H1 (cell line): ENCODE results near the gene EFCAB8. TPM values are rescaled to one million over a fixed set of nuclear protein-coding genes. Genes with fewer than 3 reads are reported as not detected.

Experiments
- CTCF ChIA-PET: fragments of 300-600 bp; sonication (Branson Sonifier 250); formaldehyde crosslinking; loops from one replicate; lab custom pipeline; 2021; ENCODE audit not compliant: partially characterized antibody; lab: Charles Lee
- POLR2A ChIA-PET: fragments of 300-600 bp; sonication (Branson Sonifier 250); formaldehyde crosslinking; loops from one replicate; lab custom pipeline; 2021; ENCODE audit warnings: inconsistent platforms; ENCODE audit not compliant: partially characterized antibody; lab: Charles Lee
- DNase-seq, 2 experiments: peaks; one replicate each; pipeline versions ENCODE4 v3.0.0 to v3.0.0-alpha.2; 2010 to 2022; ENCODE audit warnings: low spot score in 2 of 2, low read depth in 1 of 2, mixed read lengths in 1 of 2
- FAIRE-seq: peaks from 2 replicates; lab custom pipeline; 2011; peaks lifted over from hg19 to GRCh38; lab: Jason Lieb, UNC
- H2AFZ ChIP-seq: 2 replicates; pipeline ENCODE4 v1.8.1; 2012; ENCODE audit warnings: low read length, inconsistent platforms
- H2AK5ac ChIP-seq: 2 replicates; pipeline ENCODE4 v1.6.1; 2013; ENCODE audit warnings: low read depth, low read length
- H2BK120ac ChIP-seq: replicated peaks from 2 replicates; pipeline ENCODE3; 2013; ENCODE audit warnings: low read depth, low read length, inconsistent platforms
- H2BK12ac ChIP-seq: 2 replicates; pipeline ENCODE4 v1.6.1; 2013; ENCODE audit warnings: low read depth, low read length
- H2BK15ac ChIP-seq: 2 replicates; pipeline ENCODE4 v1.6.1; 2013; ENCODE audit warnings: low read length
- H2BK20ac ChIP-seq: 2 replicates; pipeline ENCODE4 v1.6.1; 2013; ENCODE audit warnings: low read length
- H2BK5ac ChIP-seq: 2 replicates; pipeline ENCODE4 v1.6.1; 2013; ENCODE audit warnings: low read depth, low read length
- H3K14ac ChIP-seq: 2 replicates; pipeline ENCODE4 v1.6.1; 2013; ENCODE audit warnings: inconsistent platforms; ENCODE audit not compliant: insufficient read length
- H3K18ac ChIP-seq: 2 replicates; pipeline ENCODE4 v1.6.1; 2013; ENCODE audit warnings: low read length; ENCODE audit errors: extremely low read depth
- H3K23ac ChIP-seq: 2 replicates; pipeline ENCODE4 v1.6.1; 2013; ENCODE audit warnings: inconsistent platforms; ENCODE audit not compliant: insufficient read length
- H3K23me2 ChIP-seq: 2 replicates; pipeline ENCODE4 v1.6.1; 2013; ENCODE audit warnings: low read depth, low read length
- H3K27ac ChIP-seq: 2 replicates; pipeline ENCODE4 v1.6.1; 2011; ENCODE audit warnings: low read depth, low read length, inconsistent platforms
- H3K27me3 ChIP-seq, 4 experiments: replicated peaks in 1 of 4; 1 replicate in 1 of 4; 2 replicates in 3 of 4; pipeline versions ENCODE4 v1.6.1 to v1.8.1; 2011 to 2013; ENCODE audit warnings: low read length in 3 of 4, mild to moderate bottlenecking in 3 of 4, inconsistent platforms in 2 of 4, mixed read lengths in 2 of 4, moderate library complexity in 1 of 4; ENCODE audit not compliant: control insufficient read depth in 3 of 4, insufficient read depth in 3 of 4; ENCODE audit errors: extremely low read depth in 1 of 4
- H3K36me3 ChIP-seq, 4 experiments: 2 replicates each; pipeline versions ENCODE4 v1.6.1 to v1.8.1; 2011 to 2013; ENCODE audit warnings: mild to moderate bottlenecking in 4 of 4, low read length in 3 of 4, moderate library complexity in 2 of 4, control low read depth in 1 of 4, inconsistent platforms in 1 of 4; ENCODE audit not compliant: insufficient read depth in 4 of 4, control insufficient read depth in 2 of 4
- H3K4ac ChIP-seq: replicated peaks from 2 replicates; pipeline ENCODE3; 2013; ENCODE audit warnings: low read length, low read depth, mixed read lengths, inconsistent platforms; ENCODE audit not compliant: insufficient read length
- H3K4me1 ChIP-seq, 4 experiments: replicated peaks in 1 of 4; 1 replicate in 1 of 4; 2 replicates in 3 of 4; pipeline versions ENCODE4 v1.6.1 to v1.8.1; 2011 to 2013; ENCODE audit warnings: low read length in 3 of 4, inconsistent platforms in 2 of 4, mixed read lengths in 1 of 4; ENCODE audit not compliant: insufficient read depth in 4 of 4, control insufficient read depth in 3 of 4
- H3K4me2 ChIP-seq, 2 experiments: 2 replicates each; pipeline versions ENCODE4 v1.6.1 to v1.8.1; 2011 to 2013; ENCODE audit warnings: low read depth in 2 of 2, low read length in 2 of 2, control low read depth in 1 of 2, inconsistent platforms in 1 of 2, mild to moderate bottlenecking in 1 of 2; ENCODE audit not compliant: insufficient read depth in 1 of 2
- H3K4me3 ChIP-seq, 4 experiments: fragments of 200-600, 300-600 bp in 1 of 4; sonication (generic), shearing (Covaris generic), sonication (Bioruptor Twin) in 1 of 4; 2 replicates each; pipeline versions ENCODE4 v1.5.1 to v1.8.1; 2011 to 2016; ENCODE audit warnings: low read length in 4 of 4, low read depth in 3 of 4, control low read depth in 2 of 4, inconsistent platforms in 2 of 4, mild to moderate bottlenecking in 2 of 4, mixed read lengths in 1 of 4, moderate library complexity in 1 of 4; ENCODE audit not compliant: insufficient read depth in 2 of 4; ENCODE audit errors: extremely low read depth in 1 of 4
- H3K56ac ChIP-seq: replicated peaks from 2 replicates; pipeline ENCODE3; 2013; ENCODE audit warnings: low read depth, mild to moderate bottlenecking, mixed read lengths, low read length, inconsistent platforms; ENCODE audit not compliant: insufficient read length
- H3K79me1 ChIP-seq: 2 replicates; pipeline ENCODE4 v1.6.1; 2013; ENCODE audit warnings: low read depth, low read length, control low read depth
- H3K79me2 ChIP-seq, 2 experiments: 2 replicates each; pipeline versions ENCODE4 v1.6.1 to v1.8.1; 2012 to 2013; ENCODE audit warnings: low read length in 2 of 2, mild to moderate bottlenecking in 2 of 2, inconsistent platforms in 1 of 2; ENCODE audit not compliant: insufficient read depth in 2 of 2, control insufficient read depth in 1 of 2
- H3K9ac ChIP-seq, 4 experiments: replicated peaks in 1 of 4; 1 replicate in 1 of 4; 2 replicates in 3 of 4; pipeline versions ENCODE4 v1.6.1 to v1.8.1; 2011 to 2013; ENCODE audit warnings: low read depth in 3 of 4, low read length in 3 of 4, control low read depth in 2 of 4, mild to moderate bottlenecking in 2 of 4, moderate library complexity in 2 of 4, inconsistent platforms in 1 of 4; ENCODE audit errors: extremely low read depth in 1 of 4
- H3K9me3 ChIP-seq, 2 experiments: 2 replicates each; pipeline versions ENCODE4 v1.6.1 to v1.8.1; 2012 to 2013; ENCODE audit warnings: mild to moderate bottlenecking in 2 of 2, moderate library complexity in 2 of 2, control low read depth in 1 of 2, inconsistent platforms in 1 of 2, low read depth in 1 of 2, low read length in 1 of 2, mixed read lengths in 1 of 2; ENCODE audit not compliant: insufficient read depth in 2 of 2
- H4K20me1 ChIP-seq, 2 experiments: replicated peaks in 1 of 2; 2 replicates each; pipeline versions ENCODE3 to v1.8.1; 2011 to 2013; ENCODE audit warnings: inconsistent platforms in 2 of 2, low read length in 2 of 2, mild to moderate bottlenecking in 1 of 2; ENCODE audit not compliant: insufficient read depth in 2 of 2, control insufficient read depth in 1 of 2
- H4K5ac ChIP-seq: 2 replicates; pipeline ENCODE4 v1.6.1; 2013; ENCODE audit warnings: low read length, low read depth, mixed read lengths, inconsistent platforms; ENCODE audit not compliant: insufficient read length
- H4K8ac ChIP-seq: 2 replicates; pipeline ENCODE4 v1.8.0; 2013; ENCODE audit warnings: mild to moderate bottlenecking, moderate library complexity, low read length, inconsistent platforms; ENCODE audit not compliant: insufficient read depth; ENCODE audit errors: extremely low read depth
- H4K91ac ChIP-seq: replicated peaks from 2 replicates; pipeline ENCODE3; 2013; ENCODE audit warnings: low read length, mixed read lengths, inconsistent platforms; ENCODE audit not compliant: insufficient read length
- ATF2 ChIP-seq: IDR thresholded peaks from 2 replicates; pipeline ENCODE4 v1.6.1; 2012; ENCODE audit warnings: low read length, inconsistent platforms
- BCL11A ChIP-seq, 2 experiments: IDR thresholded peaks; one replicate each; pipeline ENCODE4 v1.6.1; 2011; ENCODE audit warnings: low read depth in 2 of 2, low read length in 2 of 2, mild to moderate bottlenecking in 2 of 2
- CHD1 ChIP-seq: IDR thresholded peaks from 2 replicates; pipeline ENCODE4 v1.6.1; 2012; ENCODE audit warnings: low read depth, low read length, improper control_type of control experiment
- EGR1 ChIP-seq: IDR thresholded peaks from 2 replicates; pipeline ENCODE4 v1.6.1; 2011; ENCODE audit warnings: low read depth, low read length, borderline replicate concordance
- EP300 ChIP-seq, 2 experiments: IDR thresholded peaks; 1 replicate in 1 of 2; 2 replicates in 1 of 2; pipeline ENCODE4 v1.6.1; 2011 to 2012; ENCODE audit warnings: low read depth in 2 of 2, low read length in 2 of 2, mild to moderate bottlenecking in 2 of 2, borderline replicate concordance in 1 of 2, inconsistent platforms in 1 of 2, moderate library complexity in 1 of 2
- HDAC6 ChIP-seq: IDR thresholded peaks from one replicate; pipeline ENCODE4 v1.7.1; 2012; ENCODE audit warnings: low read depth, mild to moderate bottlenecking, inconsistent platforms, low read length, moderate library complexity
- JUN ChIP-seq: IDR thresholded peaks from 2 replicates; pipeline ENCODE4 v1.6.1; 2011; ENCODE audit warnings: low read depth, mild to moderate bottlenecking, improper control_type of control experiment, low read length
- KDM1A ChIP-seq: fragments of 200-600, 300-600 bp; sonication (generic); IDR thresholded peaks from 2 replicates; pipeline ENCODE4 v1.7.1; 2016; ENCODE audit warnings: mild to moderate bottlenecking, low read length, borderline replicate concordance
- NANOG ChIP-seq: IDR thresholded peaks from 2 replicates; pipeline ENCODE4 v1.6.1; 2011; ENCODE audit warnings: low read length, low read depth, mild to moderate bottlenecking, inconsistent platforms; ENCODE audit not compliant: insufficient read depth, poor library complexity, severe bottlenecking
- RAD21 ChIP-seq, 2 experiments: IDR thresholded peaks in 1 of 2; conservative IDR thresholded peaks in 1 of 2; 2 replicates each; pipeline ENCODE4 v1.6.1; 2011; ENCODE audit warnings: low read depth in 2 of 2, low read length in 2 of 2, improper control_type of control experiment in 1 of 2, inconsistent platforms in 1 of 2, mild to moderate bottlenecking in 1 of 2, moderate library complexity in 1 of 2
- RFX5 ChIP-seq: IDR thresholded peaks from 2 replicates; pipeline ENCODE4 v1.6.1; 2011; ENCODE audit warnings: low read depth, low read length, improper control_type of control experiment, borderline replicate concordance
- SP2 ChIP-seq: IDR thresholded peaks from 2 replicates; pipeline ENCODE4 v1.6.1; 2012; ENCODE audit warnings: mild to moderate bottlenecking, low read length, inconsistent platforms
- YY1 ChIP-seq: IDR thresholded peaks from 2 replicates; pipeline ENCODE4 v1.6.1; 2011; ENCODE audit warnings: low read depth, mild to moderate bottlenecking, low read length
- WGBS, 2 experiments: shearing (Covaris generic) in 1 of 2; methylation state at CpG; one replicate each; pipeline versions ENCODE4 v1.1.6 to v1.1.7; 2013 to 2015; ENCODE audit warnings: low lambda C conversion rate in 2 of 2, mixed read lengths in 2 of 2, inconsistent platforms in 1 of 2, low coverage in 1 of 2, missing lambda C conversion rate in 1 of 2; ENCODE audit not compliant: insufficient replicate concordance in 2 of 2, insufficient coverage in 1 of 2, insufficient read length in 1 of 2; ENCODE audit errors: extremely low coverage in 1 of 2, missing lambda C conversion rate in 1 of 2; 5-methylcytosine and 5-hydroxymethylcytosine counted together
- polyA plus RNA-seq, 7 experiments: library from polyadenylated mRNA; depleted of rRNA in 3 of 7; stranded (reverse) in 5 of 7; unstranded in 2 of 7; fragments of >200 nt in 5 of 7; fragments of 200-250 nt in 2 of 7; gene quantifications; 1 replicate in 5 of 7; 2 replicates in 1 of 7; 4 replicates in 1 of 7; pipeline versions ENCODE4 v1.2.1 to v1.2.3, GENCODE V29; 2011 to 2013; ENCODE audit warnings: missing spikeins in 2 of 7, mixed read lengths in 2 of 7
- total RNA-seq: library from RNA; stranded (reverse); fragmentation: NEBNext Ultra II Directional; extraction: Animal tissue kit (Norgen Biotek cat#: 25700); gene quantifications from 2 replicates; pipeline ENCODE4 v1.2.1, GENCODE V29; 2021

Gene EFCAB8
- total and polyA plus RNA-seq, 2 of the 8 experiments (the other 6 are each of a cell fraction or from before 2014, with no cell fraction given): 0.06 to 0.20 TPM

- H2BK20ac ChIP-seq: no peak overlapping the region
- ChIA-PET POLR2A (no interaction called here), CTCF (interaction anchor here (0.6 to 1.7 kb wide), 2 partner anchors 20 to 41 kb away, joined by 3 to 6 read pairs; no protein-coding TSS in a partner anchor)
- H3K4me2 ChIP-seq: no peak overlapping the region
- H4K8ac ChIP-seq: no peak overlapping the region
- H2AK5ac ChIP-seq: no peak overlapping the region
- H3K4me1 ChIP-seq: no peaks in the 10 kb centered on the region
- no peak overlapping the region for H2AFZ ChIP-seq
- no peaks in the 10 kb centered on the region for H3K27me3 ChIP-seq
- H3K4me3 ChIP-seq: no peak overlapping the region
- H3K23me2 ChIP-seq: no peaks in the 10 kb centered on the region
- no peaks in the 10 kb centered on the region for H3K79me2 ChIP-seq
- H4K91ac ChIP-seq: no peak overlapping the region
- no peak for FAIRE-seq
- no peaks in the 10 kb centered on the region for H3K36me3 ChIP-seq
- no peak overlapping the region for H3K18ac ChIP-seq
- H2BK15ac ChIP-seq: no peak overlapping the region
- H3K56ac ChIP-seq: no peak overlapping the region
- H3K27ac ChIP-seq: no peak overlapping the region
- no peak overlapping the region for H3K23ac ChIP-seq
- no peaks in the 10 kb centered on the region for H3K79me1 ChIP-seq
- no peaks in the 10 kb centered on the region for H4K20me1 ChIP-seq
- H3K9me3 ChIP-seq: no peaks in the 10 kb centered on the region
- no peak overlapping the region for H3K4ac ChIP-seq
- H4K5ac ChIP-seq: no peak overlapping the region
- H3K14ac ChIP-seq: no peak overlapping the region
- no peak for DNase-seq
- no peak overlapping the region for H3K9ac ChIP-seq
- H2BK5ac ChIP-seq: no peak overlapping the region
- no peak overlapping the region for H2BK12ac ChIP-seq
- no peak overlapping the region for H2BK120ac ChIP-seq
- 88% methylated on average over 8 of the region's 8 CpGs; no CpG with 5 or more reads in 1 of the 2 experiments for WGBS, 2 experiments
- no peak for TF ChIP-seq KDM1A
- no peak for TF ChIP-seq RFX5
- no peak for TF ChIP-seq NANOG
- TF ChIP-seq SP2: no peak
- TF ChIP-seq BCL11A (IDR thresholded peaks at IDR 0.05; ENCODE audit: low read depth in 2 of 2, low read length in 2 of 2): no peak
- no peak for TF ChIP-seq ATF2
- TF ChIP-seq EGR1: no peak
- no peak for TF ChIP-seq CHD1
- no peak for TF ChIP-seq JUN
- TF ChIP-seq YY1: no peak
- TF ChIP-seq RAD21 (IDR thresholded peaks at IDR 0.05 in 1 of 2, conservative IDR thresholded peaks at IDR 0.05 in 1 of 2; ENCODE audit: low read depth in 2 of 2, low read length in 2 of 2): no peak
- TF ChIP-seq HDAC6: no peak
- no peak for TF ChIP-seq EP300 (IDR thresholded peaks at IDR 0.05; ENCODE audit: borderline replicate concordance in 1 of 2, low read depth in 2 of 2, low read length in 2 of 2)
Observed at GRCh38 chr20:32965115-32965514, 106.4 kb downstream of the EFCAB8 start.
